ENCODE results near the gene ID3.
A peak's percentile ranks its signal among the peaks of the same experiment; 100 is the strongest.

Gene ID3

GRCh38 chr1:23559136-23559984 is at the start of gene ID3:
ID3 (minus strand) TSS chr1:23559501; CDS start chr1:23559426, 75 bp downstream.
- DNase-seq: peak; percentile 88

GRCh38 chr1:23607944-23608343 is 48.6 kb upstream of the ID3 start:
- no peak for DNase-seq

GRCh38 chr1:23601968-23602876 is 42.9 kb upstream of the ID3 start:
- DNase-seq: no peak

- no peak for DNase-seq
These were observed 42.0 kb upstream of the ID3 start for GRCh38 chr1:23601135-23601967.

- no peak for DNase-seq
These were observed 41.0 kb upstream of the ID3 start for GRCh38 chr1:23600283-23600682.

GRCh38 chr1:23599125-23599524 is 39.8 kb upstream of the ID3 start:
- DNase-seq: no peak

GRCh38 chr1:23598424-23598823 is 39.1 kb upstream of the ID3 start:
- DNase-seq: peak; percentile 89

GRCh38 chr1:23597635-23598388 is 38.5 kb upstream of the ID3 start:
- DNase-seq: peak; percentile 16

- no peak for DNase-seq
These were observed 37.4 kb upstream of the ID3 start for GRCh38 chr1:23596382-23597358.

GRCh38 chr1:23594927-23595353 is 35.6 kb upstream of the ID3 start:
- DNase-seq: no peak

- DNase-seq: no peak
These were observed 35.0 kb upstream of the ID3 start for GRCh38 chr1:23594149-23594907.

- peak; percentile 78 for DNase-seq
These were observed 34.4 kb upstream of the ID3 start for GRCh38 chr1:23593556-23594148.

GRCh38 chr1:23593042-23593521 is 33.8 kb upstream of the ID3 start:
- DNase-seq: no peak

- peak; percentile 20 for DNase-seq
These were observed 33.0 kb upstream of the ID3 start for GRCh38 chr1:23592209-23592892.

GRCh38 chr1:23591460-23592208 is 32.3 kb upstream of the ID3 start:
- DNase-seq: no peak

- DNase-seq: no peak
These were observed 30.9 kb upstream of the ID3 start for GRCh38 chr1:23590058-23590783.

GRCh38 chr1:23589585-23589986 is 30.3 kb upstream of the ID3 start:
- no peak for DNase-seq

Data from NCI-H146 (cell line).